Anterior cingulate cortex (tissue), 58 donors: ENCODE measurements around the gene ATAD3A.
"Not testable (repeated sequence)": the region's sequence is repeated elsewhere in the genome, so short reads cannot be mapped to it uniquely, and the experiment has no call there.

Experiments
- DNase-seq, 58 donors: peaks; one replicate each; lab custom pipeline; 2025; lab: John Stamatoyannopoulos, UW

Gene ATAD3A

DNA sequence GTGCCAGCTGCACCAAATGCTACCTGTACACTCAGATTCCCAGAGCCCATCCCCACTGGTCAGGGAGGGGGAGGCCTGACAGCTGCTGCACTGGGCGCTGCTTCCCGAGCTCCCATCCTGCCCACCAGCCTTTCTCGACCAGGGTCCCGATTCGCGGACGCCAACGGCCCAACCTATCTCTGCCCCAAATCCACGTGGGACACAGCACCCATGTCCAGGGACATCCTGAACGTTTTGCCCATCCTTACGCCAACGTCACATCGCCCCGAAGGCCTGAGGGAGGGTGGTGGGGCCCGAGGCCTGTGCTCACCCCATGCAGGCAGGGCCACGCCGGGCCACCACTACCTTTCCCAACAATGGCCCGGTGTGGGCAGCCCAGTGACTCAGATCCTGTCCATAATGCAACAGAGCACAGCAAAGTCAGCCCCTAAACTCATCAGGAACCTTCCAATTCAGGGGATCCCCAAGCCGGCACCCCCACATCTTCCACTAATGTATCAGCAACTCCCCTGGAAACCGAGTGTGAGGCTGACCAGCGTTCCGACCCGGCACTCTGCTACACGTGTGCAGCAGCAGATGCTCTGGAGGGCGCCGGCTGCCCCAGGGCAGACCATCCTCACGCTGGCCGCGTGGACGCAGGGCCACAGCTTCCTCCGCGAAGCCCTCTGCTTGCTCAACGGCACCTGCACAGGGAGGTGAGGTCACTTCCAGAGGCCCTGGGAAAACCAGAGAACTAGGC lies 39.7 kb downstream of the ATAD3A start:
- no peak for DNase-seq

DNA sequence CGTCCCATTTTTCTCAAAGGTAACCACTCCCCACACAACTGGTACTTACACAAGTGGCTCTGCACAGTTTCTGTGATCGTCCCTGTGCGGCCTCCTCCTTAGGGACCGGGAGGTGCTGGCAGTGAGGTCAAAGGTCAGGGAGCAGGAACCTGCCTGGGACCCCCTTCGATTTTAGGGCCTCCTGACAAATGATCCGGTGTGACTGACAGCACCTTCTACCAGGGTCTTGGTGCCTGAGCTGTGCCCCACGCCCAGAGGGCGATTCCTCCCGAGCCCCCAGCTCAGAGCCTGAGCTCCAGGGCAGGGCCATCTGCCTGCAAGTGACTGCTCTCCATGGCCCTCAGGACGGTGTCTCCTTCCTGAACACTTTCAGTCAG lies 40.3 kb downstream of the ATAD3A start:
- DNase-seq = no peak

DNA sequence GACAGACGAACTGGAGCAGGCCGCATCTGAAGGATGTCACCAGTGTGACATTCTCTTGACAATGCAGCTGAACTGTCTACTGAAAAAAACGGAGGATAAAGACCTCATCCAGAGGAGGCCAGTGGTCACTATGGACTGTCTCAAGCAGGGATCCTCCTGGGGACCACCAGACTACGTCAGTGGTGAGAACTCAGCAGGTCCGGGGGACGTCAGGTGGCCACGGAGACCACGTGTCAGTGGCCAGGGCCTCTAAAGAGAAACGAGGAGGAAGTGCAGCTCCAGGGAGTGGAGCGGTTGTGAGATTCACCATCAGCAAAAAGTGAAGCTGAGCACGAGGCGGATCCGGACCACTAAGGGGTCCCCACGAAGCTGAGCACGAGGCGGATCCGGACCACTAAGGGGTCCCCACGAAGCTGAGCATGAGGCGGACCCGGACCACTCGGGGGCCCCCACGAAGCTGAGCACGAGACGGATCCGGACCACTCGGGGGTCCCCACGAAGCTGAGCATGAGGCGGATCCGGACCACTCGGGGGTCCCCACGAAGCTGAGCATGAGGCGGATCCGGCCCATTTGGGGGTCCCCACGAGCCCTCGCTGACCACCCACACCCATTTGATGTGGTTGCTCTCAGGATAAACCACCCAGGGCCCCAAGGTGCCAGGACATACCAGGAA lies 42.0 kb downstream of the ATAD3A start:
- no peak for DNase-seq

DNA sequence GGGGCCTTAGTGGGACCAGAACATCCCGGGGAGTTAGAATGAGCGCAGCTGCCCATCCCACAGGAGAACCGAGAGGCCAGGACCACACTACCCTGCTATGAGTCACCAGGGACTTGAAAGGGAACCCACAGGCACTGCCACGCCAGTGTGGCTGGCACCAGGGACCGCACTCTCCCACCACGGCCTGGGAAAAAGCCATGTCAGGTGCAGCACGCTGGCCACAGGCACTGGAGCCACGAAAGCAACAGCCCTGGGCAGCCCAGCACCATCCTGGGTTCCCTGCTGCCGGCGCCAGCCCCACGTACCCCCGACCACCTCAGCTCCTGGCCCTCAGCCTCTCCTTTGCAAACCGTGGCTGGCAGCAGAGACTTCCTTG lies 42.6 kb downstream of the ATAD3A start:
- DNase-seq = no peak

DNA sequence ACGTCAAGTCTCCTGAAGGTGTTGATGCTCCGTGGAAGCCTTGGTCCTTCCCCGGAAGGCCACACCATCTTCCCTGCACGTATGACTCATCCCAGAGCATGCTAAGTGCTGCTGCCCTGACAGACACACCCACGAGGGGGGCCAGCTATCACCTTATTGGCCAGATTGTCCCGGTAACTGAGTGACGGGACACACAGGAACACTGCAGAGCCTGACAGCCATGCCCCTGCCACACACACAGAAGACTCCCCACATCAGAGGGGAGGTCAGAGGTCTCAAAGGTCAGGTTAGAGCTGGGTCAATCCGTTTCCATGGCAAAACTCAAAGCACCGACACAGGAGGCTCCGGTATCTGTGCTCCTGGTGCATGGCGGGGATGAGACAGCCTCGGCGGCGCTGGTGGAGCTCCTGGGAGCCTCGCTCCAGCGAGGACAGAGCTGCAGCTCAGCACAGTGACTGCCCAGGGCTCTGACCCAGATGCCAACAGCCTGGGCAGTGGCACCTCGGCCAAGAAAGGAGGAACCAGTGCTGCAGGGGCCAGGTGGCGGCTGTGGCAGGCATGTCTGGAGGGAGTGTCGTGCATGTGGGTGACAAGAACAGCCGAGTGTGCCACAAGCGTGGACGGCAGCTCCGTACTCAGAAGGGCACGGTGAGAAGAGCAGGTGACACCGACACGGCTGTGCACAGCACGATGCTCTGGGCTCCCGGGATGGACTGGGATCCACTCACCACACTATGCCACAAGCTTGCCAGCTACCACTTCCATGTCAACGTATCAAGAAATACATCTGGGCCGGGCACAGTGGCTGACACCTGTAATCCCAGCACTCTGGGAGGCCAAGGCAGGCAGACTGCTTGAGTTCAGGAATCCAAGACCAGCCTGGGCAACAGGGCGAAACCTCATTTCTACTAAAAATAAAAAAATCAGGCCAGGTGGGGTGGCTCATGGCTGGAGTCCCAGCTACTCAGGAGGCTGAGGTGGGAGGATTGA lies 43.3 kb downstream of the ATAD3A start:
- DNase-seq = peak in 8 of 58 donors; percentile 13 to 64 (median 38)

DNA sequence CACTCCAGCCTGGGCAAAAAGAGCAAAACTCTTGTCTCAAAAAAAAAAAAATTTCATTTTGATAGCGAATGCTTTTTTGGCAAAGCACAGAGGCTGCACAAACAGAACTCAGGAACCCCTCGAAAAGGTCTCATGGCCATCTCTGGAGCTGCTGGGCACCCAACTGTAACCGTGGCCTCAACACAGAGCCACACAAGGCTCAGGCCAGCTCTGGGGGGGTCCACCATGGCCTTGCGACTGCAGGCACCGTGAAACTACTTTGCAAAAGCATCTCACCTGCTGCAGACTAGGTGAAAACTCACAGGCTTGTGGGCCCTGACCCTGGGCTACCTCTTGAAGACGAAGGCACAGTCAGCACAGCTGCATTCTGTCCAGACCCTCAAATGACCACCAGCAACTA lies 44.5 kb downstream of the ATAD3A start:
- DNase-seq = no peak

DNA sequence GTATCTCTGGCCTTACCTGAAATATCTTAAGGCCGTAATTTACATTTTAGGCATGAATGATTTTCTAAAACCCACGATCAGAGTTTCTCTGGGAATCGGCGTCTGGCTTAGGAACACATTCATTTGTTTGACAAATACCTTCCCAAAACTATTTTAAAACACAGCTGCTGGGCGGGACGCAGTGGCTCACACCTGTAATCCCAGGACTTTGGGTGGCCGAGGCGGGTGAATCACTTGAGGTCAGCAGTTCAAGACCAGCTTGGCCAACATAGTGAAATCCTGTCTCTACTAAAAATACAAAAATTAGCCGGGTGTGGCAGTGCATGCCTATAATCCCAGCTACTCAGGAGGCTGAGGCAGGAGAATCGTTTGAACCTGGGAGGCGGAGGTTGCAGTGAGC lies 45.0 kb downstream of the ATAD3A start:
- DNase-seq = not testable (repeated sequence)

DNA sequence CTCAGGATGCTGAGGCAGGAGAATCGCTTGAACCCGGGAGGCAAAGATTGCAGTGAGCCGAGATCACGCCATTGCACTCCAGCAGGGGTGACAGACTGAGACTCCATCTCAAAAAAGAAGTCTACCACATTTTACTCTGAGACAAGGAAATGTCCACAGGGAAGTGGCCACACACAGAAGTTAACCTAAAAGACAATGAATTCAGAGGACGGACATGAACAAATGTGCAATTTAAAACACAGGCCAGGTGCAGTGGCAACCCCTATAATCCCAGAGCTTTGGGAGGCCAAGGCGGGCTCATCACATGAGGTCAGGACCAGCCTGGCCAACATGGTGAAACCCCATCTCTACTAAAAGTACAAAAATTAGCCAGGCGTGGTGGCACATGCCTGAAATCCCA lies 45.7 kb downstream of the ATAD3A start:
- DNase-seq = not testable (repeated sequence)

DNA sequence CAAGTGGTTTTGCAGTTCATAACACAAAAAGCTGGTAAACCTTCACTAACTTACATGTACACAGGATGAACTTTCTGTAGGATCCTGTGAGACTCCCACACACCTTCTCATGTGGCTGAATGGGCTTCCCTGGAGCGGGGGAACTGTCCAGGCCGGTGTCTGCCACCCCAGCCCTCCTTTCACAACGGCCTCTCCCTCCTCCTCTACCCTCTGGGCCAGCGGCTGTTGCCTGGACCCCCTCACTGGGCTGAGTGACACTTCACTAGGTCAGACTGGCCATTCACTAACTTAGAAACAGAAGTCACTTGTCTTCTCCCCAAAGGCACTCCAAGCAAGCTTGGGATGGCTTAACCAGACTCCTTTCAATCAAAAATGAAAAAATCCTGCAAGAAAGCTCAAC lies 46.6 kb downstream of the ATAD3A start:
- DNase-seq = no peak

DNA sequence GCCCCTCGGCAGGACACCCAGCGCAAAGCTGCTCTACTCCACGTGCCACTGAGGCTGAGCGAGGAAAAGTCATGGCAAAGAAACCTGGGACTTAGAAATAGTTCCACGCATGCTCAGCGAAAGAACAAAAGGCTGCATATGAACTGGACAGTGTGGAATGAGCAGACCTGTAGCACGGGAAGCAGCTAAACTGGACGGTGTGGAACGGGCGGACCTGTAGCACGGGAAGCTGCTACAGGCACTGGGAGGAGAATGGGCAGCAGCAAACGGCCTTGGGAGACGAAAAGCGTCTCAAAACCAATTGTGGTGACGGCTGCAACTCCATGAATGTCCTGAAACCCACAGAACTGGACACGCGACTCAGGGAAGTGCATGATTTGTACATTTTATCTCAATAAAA lies 47.1 kb downstream of the ATAD3A start:
- DNase-seq = no peak

DNA sequence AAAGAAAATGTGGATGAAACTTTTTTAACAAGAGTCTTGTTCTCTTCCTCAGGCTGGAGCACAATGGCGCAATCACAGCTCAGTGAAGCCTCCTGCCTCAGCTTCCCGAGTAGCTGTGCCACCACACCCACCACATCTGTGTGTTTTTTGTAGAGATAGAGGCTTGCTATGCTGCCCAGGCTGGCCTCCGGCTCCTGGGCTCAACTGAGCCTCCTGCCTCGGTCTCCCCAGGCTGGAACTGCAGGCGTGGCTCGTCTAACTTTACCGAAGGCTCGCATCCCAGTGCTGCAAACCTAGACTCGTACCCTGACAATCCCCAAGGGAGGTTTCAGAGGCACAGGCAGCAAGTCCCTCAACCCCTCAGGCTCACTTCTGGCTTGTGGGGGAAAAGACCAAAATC lies 48.2 kb downstream of the ATAD3A start:
- no peak for DNase-seq

DNA sequence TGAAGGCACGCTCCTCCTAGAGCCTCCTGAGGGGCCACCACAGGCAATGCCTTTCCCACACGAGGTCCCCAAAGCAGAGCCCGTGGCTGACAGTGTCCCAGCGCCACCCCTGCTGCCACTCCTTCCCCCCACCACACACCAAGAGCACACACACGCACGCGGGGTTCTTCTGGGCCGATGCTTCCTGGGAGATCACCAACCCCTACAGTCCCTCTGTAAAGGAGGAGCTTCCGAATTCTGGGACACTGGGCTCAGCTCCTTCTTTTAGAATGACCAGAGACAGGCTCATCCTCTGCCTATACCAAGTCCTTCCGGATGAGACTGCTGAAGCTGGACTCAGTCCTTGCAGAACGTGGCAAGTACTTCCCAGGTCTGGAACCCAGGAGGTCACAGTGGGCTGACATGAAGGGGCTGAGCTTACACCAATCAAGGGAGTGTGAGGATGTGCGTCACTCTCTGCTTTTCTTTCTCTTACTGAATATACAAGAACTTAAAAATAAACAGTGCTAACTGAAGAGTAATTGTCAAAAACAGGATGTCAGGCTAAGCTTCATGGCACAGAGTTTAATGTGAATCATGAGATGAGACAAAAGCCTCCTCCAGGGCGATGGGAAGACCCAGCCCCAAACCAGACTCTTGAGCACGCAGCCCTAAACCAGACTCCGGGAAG lies 50.0 kb downstream of the ATAD3A start:
- no peak for DNase-seq

DNA sequence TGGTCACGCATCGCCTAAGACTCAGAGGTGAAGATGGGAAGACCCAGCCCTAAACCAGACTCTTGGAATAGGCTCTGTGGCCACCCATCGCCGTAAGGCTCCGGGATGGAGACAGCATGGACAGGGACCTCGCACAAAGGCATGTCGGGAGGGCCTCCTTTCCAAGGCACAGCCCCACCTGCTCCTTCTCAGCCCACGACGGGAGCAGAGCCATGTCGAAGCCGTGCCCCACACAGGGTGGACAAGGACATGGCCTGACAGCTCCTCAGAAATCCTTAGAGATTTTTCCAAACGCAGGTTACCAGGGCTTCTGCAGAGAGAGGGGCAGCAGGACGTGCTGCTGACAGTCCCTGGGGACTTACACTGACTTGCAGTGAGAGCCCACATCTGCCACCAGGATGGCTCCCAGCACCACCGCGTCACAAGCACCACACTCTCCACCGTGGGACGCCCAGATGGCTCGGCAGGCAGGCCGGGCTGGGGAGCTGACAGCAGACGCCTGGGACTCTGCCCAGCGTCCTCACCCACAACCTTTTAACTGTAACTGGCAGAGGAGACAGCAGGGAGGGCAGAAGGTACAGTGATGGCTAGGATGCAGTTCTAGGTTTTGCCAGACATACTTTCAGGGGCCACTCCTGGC lies 50.7 kb downstream of the ATAD3A start:
- DNase-seq = no peak

DNA sequence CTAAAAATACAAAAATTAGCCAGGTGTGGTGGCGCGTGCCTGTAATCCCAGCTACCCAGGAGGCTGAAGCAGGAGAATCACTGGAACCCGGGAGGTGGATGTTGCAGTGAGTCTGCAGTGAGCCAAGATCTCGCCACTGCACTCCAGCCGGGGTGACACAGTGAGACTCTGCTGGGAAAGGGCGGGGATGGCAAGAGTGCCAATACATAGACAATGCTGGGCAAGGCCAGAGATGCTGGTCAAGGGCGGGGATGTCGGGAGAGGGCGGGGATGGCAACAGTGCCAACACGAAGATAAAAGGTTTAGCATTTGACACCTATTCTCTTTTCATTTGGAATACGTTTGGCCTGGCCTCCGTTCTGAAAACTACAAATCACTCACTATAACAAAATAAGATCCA lies 51.7 kb downstream of the ATAD3A start:
- DNase-seq = no peak

DNA sequence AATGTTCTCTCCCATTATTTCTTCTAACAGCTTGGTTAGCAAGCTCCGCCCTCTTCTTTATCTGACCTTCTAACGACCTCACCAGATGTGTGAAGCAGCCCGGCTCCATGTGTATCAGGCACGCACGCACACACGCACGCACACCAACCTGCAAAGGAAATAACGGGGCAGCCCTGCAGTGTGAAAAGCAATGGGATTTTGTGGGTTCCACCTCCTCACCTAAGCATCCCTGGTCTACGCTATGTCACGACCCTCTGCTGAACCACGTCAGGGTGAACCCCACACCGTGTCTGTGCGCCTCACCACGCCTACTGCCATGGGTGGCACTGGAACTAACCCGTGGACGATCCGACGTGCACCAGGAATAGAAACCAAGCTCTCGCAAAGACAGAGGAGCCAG lies 52.3 kb downstream of the ATAD3A start:
- DNase-seq = no peak

DNA sequence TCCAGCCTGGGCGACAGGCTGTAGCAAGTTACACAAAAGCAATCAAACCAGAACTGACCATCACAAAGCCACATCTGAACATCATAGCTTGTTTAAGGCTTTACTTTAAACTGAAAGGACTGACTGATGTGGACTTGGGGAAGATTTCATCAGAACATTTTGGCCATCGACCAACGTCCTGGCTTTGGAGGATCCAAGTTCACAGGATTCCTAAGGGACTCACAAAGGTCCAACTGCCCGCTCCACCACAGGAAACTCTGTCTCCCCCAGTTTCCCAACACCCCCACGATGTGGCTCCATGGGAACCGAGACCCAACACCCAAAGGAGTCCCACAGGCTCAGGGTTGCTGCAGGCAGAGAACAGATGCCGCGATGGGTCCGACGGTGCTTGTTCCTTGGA lies 53.4 kb downstream of the ATAD3A start:
- no peak for DNase-seq

DNA sequence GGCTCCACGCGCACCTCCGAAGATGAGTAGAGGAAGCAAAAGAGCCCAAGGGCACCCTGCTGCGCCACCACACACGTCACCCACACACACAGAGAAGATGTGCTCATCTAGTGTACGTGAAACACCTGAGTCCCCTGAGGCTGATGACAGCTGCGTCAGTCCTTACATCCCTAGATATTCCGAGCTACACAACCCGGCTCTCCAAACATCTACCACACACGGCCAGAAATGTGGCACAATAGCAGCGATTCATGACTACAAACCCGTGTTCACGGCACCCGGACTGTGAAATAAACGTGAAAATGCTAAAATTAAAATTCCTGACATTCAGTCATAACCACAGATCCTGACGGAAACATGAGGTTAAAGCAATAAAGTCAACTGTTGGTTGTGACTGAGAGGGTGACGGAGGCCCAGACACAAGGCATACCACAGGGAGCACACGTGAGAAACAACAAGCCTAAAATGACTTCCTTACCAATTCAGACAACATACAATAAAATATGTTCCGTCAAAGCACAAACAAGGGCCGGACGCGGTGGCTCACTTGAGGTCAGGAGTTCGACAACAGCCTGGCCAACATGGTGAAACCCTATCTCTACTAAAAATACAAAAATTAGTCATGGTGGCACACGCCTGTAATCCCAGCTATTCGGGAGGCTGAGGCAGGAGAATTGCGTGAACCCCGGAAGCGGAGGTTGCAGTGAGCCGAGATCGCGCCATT lies 55.4 kb downstream of the ATAD3A start:
- DNase-seq = no peak

DNA sequence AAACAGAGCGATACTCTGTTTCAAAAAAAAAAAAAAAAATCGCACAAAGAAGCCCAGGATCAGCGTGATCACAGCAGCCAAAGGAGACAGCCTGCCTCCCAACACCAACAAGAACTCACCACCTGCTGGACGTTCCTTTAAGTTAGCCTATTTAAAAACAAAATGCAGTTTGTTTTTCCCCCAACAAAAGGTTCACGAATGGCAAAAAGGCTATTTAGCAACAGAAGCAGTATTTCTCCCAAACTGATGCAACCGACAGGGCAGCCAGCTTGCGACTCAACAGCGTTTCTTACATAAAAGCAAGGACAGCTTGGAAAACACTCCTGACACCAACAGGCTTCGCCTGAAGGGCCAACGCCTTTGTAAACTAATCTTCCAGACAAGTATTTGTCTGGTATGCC lies 55.9 kb downstream of the ATAD3A start:
- DNase-seq = peak in 1 of 58 donors; percentile 7

DNA sequence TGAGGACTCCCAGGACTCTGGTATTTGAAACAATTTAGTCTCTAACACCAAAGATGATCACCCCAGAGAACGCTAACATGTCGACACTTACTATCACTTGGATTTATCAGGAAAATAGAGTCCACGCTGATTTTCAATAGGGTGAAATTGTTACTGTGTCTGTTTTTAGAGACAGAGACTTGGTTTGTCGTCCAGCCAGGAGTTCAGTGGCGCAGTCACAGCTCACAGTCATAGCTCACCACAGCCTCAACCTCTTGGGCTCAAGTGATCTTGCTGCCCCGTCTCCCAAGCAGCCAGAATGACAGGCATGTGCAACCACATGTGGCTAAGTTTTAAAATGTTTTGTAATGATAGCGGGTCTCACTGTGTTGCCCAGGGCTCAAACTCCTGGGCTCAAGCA lies 57.4 kb downstream of the ATAD3A start:
- no peak for DNase-seq
